ENCODE results near the gene CYP3A7. TPM values are rescaled to one million over a fixed set of nuclear protein-coding genes. Genes with fewer than 3 reads are reported as not detected.
"Not testable (repeated sequence)": the region's sequence is repeated elsewhere in the genome, so short reads cannot be mapped to it uniquely, and the experiment has no call there.

Gene CYP3A7
- total and polyA plus RNA-seq, 9 of the 15 experiments (the other 6 are each of a cell fraction or from before 2014, with no cell fraction given) = 0.20 TPM; not detected in 8

GRCh38 chr7:99685871-99686608 lies 49.0 kb downstream of the CYP3A7 start (continued):
- TF ChIP-seq MGA (IDR thresholded peaks at IDR 0.05) (peak; percentile 54), C11orf30 (IDR thresholded peaks at IDR 0.05; ENCODE audit: low read depth) (peak; percentile 49), MAX (CRISPR knock-in tag; IDR thresholded peaks at IDR 0.05) (peak; percentile 39; the same call in 1 of the 2 replicates), NR4A1 (tag; IDR thresholded peaks at IDR 0.05) (peak; percentile 66), NCOR1 (IDR thresholded peaks at IDR 0.05) (peak; percentile 64), PKNOX1 (IDR thresholded peaks at IDR 0.05) (peak; percentile 72), CTBP1 (IDR thresholded peaks at IDR 0.05; ENCODE audit: borderline replicate concordance) (peak; percentile 68), FOXK2 (conservative IDR thresholded peaks at IDR 0.05 in 1 of 2, IDR thresholded peaks at IDR 0.05 in 1 of 2; ENCODE audit: low read depth in 2 of 2) (peak; percentile 93 to 96)
- not testable (repeated sequence) for TF ChIP-seq NR4A1 (CRISPR knock-in tag; IDR thresholded peaks at IDR 0.05)
